HepG2 (cell line): ENCODE measurements around the gene ZBTB22. TPM values are rescaled to one million over a fixed set of nuclear protein-coding genes. Genes with fewer than 3 reads are reported as not detected.
A peak's percentile ranks its signal among the peaks of the same experiment; 100 is the strongest.

ENCODE experiments used
- ATF3 ChIP-seq: sonication (generic); formaldehyde crosslinking; IDR thresholded peaks from 2 replicates; pipeline ENCODE4 v1.4.0; 2020; ENCODE audit warnings: missing genetic modification reagents
- ETS1 ChIP-seq: sonication (generic); formaldehyde crosslinking; IDR thresholded peaks from 2 replicates; pipeline ENCODE4 v1.4.0; 2020; ENCODE audit warnings: missing genetic modification reagents
- GABPA ChIP-seq, 2 experiments: IDR thresholded peaks; 2 replicates each; pipeline ENCODE4 v1.6.1; 2011 to 2016; ENCODE audit warnings: low read depth in 2 of 2, low read length in 1 of 2, missing biosample characterization in 1 of 2, missing genetic modification characterization in 1 of 2
- GZF1 ChIP-seq: sonication (generic); formaldehyde crosslinking; IDR thresholded peaks from 2 replicates; pipeline ENCODE4 v1.5.1; 2020; ENCODE audit warnings: mild to moderate bottlenecking, missing genetic modification reagents
- KLF13 ChIP-seq: sonication (generic); formaldehyde crosslinking; IDR thresholded peaks from 2 replicates; pipeline ENCODE4 v1.4.0; 2020; ENCODE audit warnings: mild to moderate bottlenecking, missing genetic modification reagents
- MTA3 ChIP-seq: sonication (generic); formaldehyde crosslinking; IDR thresholded peaks from 2 replicates; pipeline ENCODE4 v1.4.0; 2020; ENCODE audit warnings: missing genetic modification reagents
- PATZ1 ChIP-seq: sonication (generic); formaldehyde crosslinking; IDR thresholded peaks from 2 replicates; pipeline ENCODE4 v1.4.0; 2020; ENCODE audit warnings: missing genetic modification reagents
- REXO4 ChIP-seq: sonication (generic); formaldehyde crosslinking; IDR thresholded peaks from 2 replicates; pipeline ENCODE4 v1.8.0; 2022; ENCODE audit warnings: missing genetic modification reagents, mild to moderate bottlenecking, borderline replicate concordance
- RFXAP ChIP-seq: sonication (generic); formaldehyde crosslinking; IDR thresholded peaks from 2 replicates; pipeline ENCODE4 v1.4.0; 2020; ENCODE audit warnings: missing genetic modification reagents, borderline replicate concordance
- ZFP37 ChIP-seq: sonication (generic); formaldehyde crosslinking; IDR thresholded peaks from 2 replicates; pipeline ENCODE4 v1.4.0; 2020; ENCODE audit warnings: missing genetic modification reagents, borderline replicate concordance
- ZNF160 ChIP-seq: sonication (generic); formaldehyde crosslinking; IDR thresholded peaks from 2 replicates; pipeline ENCODE4 v1.8.0; 2022; ENCODE audit warnings: mild to moderate bottlenecking, inconsistent platforms, missing genetic modification reagents
- ZNF18 ChIP-seq: sonication (generic); formaldehyde crosslinking; IDR thresholded peaks from 2 replicates; pipeline ENCODE4 v1.8.0; 2022; ENCODE audit warnings: mild to moderate bottlenecking, missing genetic modification reagents; ENCODE audit not compliant: insufficient replicate concordance
- ZNF678 ChIP-seq: sonication (generic); formaldehyde crosslinking; IDR thresholded peaks from 2 replicates; pipeline ENCODE4 v1.4.0; 2020; ENCODE audit warnings: mild to moderate bottlenecking, missing genetic modification reagents
- ZNF740 ChIP-seq: sonication (generic); formaldehyde crosslinking; IDR thresholded peaks from 2 replicates; pipeline ENCODE4 v1.4.0; 2020; ENCODE audit warnings: missing genetic modification reagents
- ZNF773 ChIP-seq: sonication (generic); formaldehyde crosslinking; IDR thresholded peaks from 2 replicates; pipeline ENCODE4 v1.4.0; 2020; ENCODE audit warnings: missing genetic modification reagents, borderline replicate concordance
- polyA plus RNA-seq, 8 experiments: library from polyadenylated mRNA; depleted of rRNA in 3 of 8; stranded (reverse) in 7 of 8; unstranded in 1 of 8; fragments of >200 nt; fragmentation: Illumina TruSeq in 4 of 8; extraction: Trizol in 4 of 8; gene quantifications; 2 replicates each; pipeline versions ENCODE4 v1.2.1 to v1.2.3, GENCODE V29; 2011 to 2016; ENCODE audit warnings: low read depth in 4 of 8, missing spikeins in 1 of 8, mixed read lengths in 1 of 8; ENCODE audit not compliant: insufficient read depth in 1 of 8
- total RNA-seq, 5 experiments: library from RNA; depleted of rRNA; stranded (reverse); fragments of >200 nt; fragmentation: Illumina TruSeq; extraction: Trizol; gene quantifications; 2 replicates each; pipeline ENCODE4 v1.2.3, GENCODE V29; 2016; ENCODE audit warnings: low read depth in 1 of 5
- TF ChIP-seq, protein P1 (sequence below): sonication (generic); formaldehyde crosslinking; IDR thresholded peaks from 2 replicates; pipeline ENCODE4 v1.8.0; 2022; ENCODE audit warnings: mild to moderate bottlenecking, missing genetic modification reagents, borderline replicate concordance
- TF ChIP-seq, protein P2 (sequence below): sonication (generic); formaldehyde crosslinking; IDR thresholded peaks from 2 replicates; pipeline ENCODE4 v1.4.0; 2020; ENCODE audit warnings: missing genetic modification reagents, borderline replicate concordance

Gene ZBTB22
- total and polyA plus RNA-seq, 2 of the 13 experiments (the other 11 are each of a cell fraction or from before 2014, with no cell fraction given) = 8.0 to 10.6 TPM

DNA sequence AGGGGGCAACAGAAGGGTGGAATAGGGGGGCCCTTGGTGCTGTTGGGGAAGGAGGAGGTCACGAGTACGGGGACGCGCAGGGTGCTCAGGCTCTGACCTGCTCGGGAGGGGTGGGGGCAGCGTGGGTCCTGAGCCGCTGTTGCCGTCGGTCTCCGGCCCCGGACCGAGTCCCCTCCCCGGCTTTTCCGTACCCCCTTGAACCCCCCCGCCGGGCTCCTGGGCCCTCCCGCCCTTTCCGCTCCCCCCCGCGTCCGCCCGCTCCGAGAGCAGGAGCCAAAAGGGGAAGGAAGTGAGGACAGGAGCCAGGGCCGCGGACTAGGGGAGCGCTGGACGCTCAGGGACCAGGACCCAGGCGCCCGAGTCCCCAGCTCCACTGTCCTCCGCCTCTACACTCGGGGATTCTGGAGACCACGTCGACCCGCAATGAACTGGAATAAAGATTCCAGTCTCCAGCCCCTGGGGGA lies 18.7 kb downstream of the ZBTB22 start, which contains the start of gene RGL2 (continued):
- TF ChIP-seq, protein P1, sequence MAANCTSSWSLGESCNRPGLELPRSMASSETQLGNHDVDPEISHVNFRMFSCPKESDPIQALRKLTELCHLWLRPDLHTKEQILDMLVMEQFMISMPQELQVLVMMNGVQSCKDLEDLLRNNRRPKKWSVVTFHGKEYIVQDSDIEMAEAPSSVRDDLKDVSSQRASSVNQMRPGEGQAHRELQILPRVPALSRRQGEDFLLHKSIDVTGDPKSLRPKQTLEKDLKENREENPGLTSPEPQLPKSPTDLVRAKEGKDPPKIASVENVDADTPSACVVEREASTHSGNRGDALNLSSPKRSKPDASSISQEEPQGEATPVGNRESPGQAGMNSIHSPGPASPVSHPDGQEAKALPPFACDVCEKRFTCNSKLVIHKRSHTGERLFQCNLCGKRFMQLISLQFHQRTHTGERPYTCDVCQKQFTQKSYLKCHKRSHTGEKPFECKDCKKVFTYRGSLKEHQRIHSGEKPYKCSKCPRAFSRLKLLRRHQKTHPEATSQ (CRISPR knock-in tag) = 0 out of 2 replicates have a peak, but pooled peaks have one; percentile 3
- TF ChIP-seq ZNF18 (CRISPR knock-in tag) (peak; percentile 74), MTA3 (CRISPR knock-in tag) (no peak), RFXAP (CRISPR knock-in tag) (peak; percentile 46; the same call in 1 of the 2 replicates), ZNF678 (CRISPR knock-in tag) (0 out of 2 replicates have a peak, but pooled peaks have one; percentile 30), KLF13 (0 out of 2 replicates have a peak, but pooled peaks have one; percentile 38), ATF3 (0 out of 2 replicates have a peak, but pooled peaks have one; percentile 0), ZNF160 (CRISPR knock-in tag) (0 out of 2 replicates have a peak, but pooled peaks have one; percentile 10), ZNF773 (0 out of 2 replicates have a peak, but pooled peaks have one; percentile 14), ZNF740 (CRISPR knock-in tag) (0 out of 2 replicates have a peak, but pooled peaks have one; percentile 42), ZFP37 (CRISPR knock-in tag) (no peak), GABPA (IDR thresholded peaks at IDR 0.05; ENCODE audit: low read depth, low read length) (peak; percentile 39; the same call in 1 of the 2 replicates), GABPA (CRISPR knock-in tag; IDR thresholded peaks at IDR 0.05; ENCODE audit: low read depth) (no peak), PATZ1 (CRISPR knock-in tag) (peak; percentile 87), ETS1 (CRISPR knock-in tag) (0 out of 2 replicates have a peak, but pooled peaks have one; percentile 9), REXO4 (no peak), GZF1 (CRISPR knock-in tag) (no peak)
- TF ChIP-seq, protein P2, sequence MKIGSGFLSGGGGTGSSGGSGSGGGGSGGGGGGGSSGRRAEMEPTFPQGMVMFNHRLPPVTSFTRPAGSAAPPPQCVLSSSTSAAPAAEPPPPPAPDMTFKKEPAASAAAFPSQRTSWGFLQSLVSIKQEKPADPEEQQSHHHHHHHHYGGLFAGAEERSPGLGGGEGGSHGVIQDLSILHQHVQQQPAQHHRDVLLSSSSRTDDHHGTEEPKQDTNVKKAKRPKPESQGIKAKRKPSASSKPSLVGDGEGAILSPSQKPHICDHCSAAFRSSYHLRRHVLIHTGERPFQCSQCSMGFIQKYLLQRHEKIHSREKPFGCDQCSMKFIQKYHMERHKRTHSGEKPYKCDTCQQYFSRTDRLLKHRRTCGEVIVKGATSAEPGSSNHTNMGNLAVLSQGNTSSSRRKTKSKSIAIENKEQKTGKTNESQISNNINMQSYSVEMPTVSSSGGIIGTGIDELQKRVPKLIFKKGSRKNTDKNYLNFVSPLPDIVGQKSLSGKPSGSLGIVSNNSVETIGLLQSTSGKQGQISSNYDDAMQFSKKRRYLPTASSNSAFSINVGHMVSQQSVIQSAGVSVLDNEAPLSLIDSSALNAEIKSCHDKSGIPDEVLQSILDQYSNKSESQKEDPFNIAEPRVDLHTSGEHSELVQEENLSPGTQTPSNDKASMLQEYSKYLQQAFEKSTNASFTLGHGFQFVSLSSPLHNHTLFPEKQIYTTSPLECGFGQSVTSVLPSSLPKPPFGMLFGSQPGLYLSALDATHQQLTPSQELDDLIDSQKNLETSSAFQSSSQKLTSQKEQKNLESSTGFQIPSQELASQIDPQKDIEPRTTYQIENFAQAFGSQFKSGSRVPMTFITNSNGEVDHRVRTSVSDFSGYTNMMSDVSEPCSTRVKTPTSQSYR (CRISPR knock-in tag) = peak; percentile 53; the same call in 1 of the 2 replicates
